Keratinocyte (primary cell): ENCODE data around the gene MAP3K20. TPM values are rescaled to one million over a fixed set of nuclear protein-coding genes. Genes with fewer than 3 reads are reported as not detected.

Experiments
- DNase-seq: peaks from one replicate; pipeline ENCODE4 v3.0.0-alpha.2; 2011; ENCODE audit warnings: low read depth, missing footprints, low spot score
- FAIRE-seq: peaks from 2 replicates; lab custom pipeline; 2011; peaks lifted over from hg19 to GRCh38; lab: Jason Lieb, UNC
- H2AFZ ChIP-seq: 2 replicates; pipeline ENCODE4 v1.6.0; 2012; ENCODE audit warnings: low read length, control low read depth, inconsistent platforms; ENCODE audit not compliant: control insufficient read depth
- H3K27ac ChIP-seq: 2 replicates; pipeline ENCODE4 v1.5.1; 2011; ENCODE audit warnings: low read length; ENCODE audit not compliant: control insufficient read depth, insufficient read depth
- H3K27me3 ChIP-seq: 3 replicates; pipeline ENCODE4 v1.6.0; 2011; ENCODE audit warnings: low read length; ENCODE audit not compliant: control insufficient read depth, insufficient read depth; ENCODE audit errors: extremely low read depth
- H3K36me3 ChIP-seq, 2 experiments: 2 replicates in 1 of 2; 3 replicates in 1 of 2; pipeline ENCODE4 v1.5.1; 2011; ENCODE audit warnings: low read length in 2 of 2, mild to moderate bottlenecking in 1 of 2; ENCODE audit not compliant: control insufficient read depth in 2 of 2, insufficient read depth in 2 of 2; ENCODE audit errors: extremely low read depth in 1 of 2
- H3K4me1 ChIP-seq: 3 replicates; pipeline ENCODE4 v1.5.1; 2011; ENCODE audit warnings: low read length; ENCODE audit not compliant: control insufficient read depth, insufficient read depth; ENCODE audit errors: extremely low read depth
- H3K4me2 ChIP-seq: 3 replicates; pipeline ENCODE4 v1.6.0; 2011; ENCODE audit warnings: low read depth, low read length; ENCODE audit not compliant: control insufficient read depth, insufficient read depth; ENCODE audit errors: extremely low read depth
- H3K4me3 ChIP-seq, 3 experiments: fragments of 200-600 bp in 1 of 3; sonication (generic) in 1 of 3; 2 replicates in 2 of 3; 3 replicates in 1 of 3; pipeline ENCODE4 v1.5.1; 2011 to 2016; ENCODE audit warnings: low read length in 3 of 3, mild to moderate bottlenecking in 3 of 3, control low read depth in 2 of 3, inconsistent platforms in 1 of 3, low read depth in 1 of 3, mixed read lengths in 1 of 3, mixed run types in 1 of 3, moderate library complexity in 1 of 3; ENCODE audit not compliant: control insufficient read depth in 2 of 3, insufficient read depth in 2 of 3; ENCODE audit errors: extremely low read depth in 1 of 3
- H3K79me2 ChIP-seq: 2 replicates; pipeline ENCODE4 v1.6.0; 2012; ENCODE audit warnings: low read length; ENCODE audit not compliant: control insufficient read depth, insufficient read depth
- H3K9ac ChIP-seq: 3 replicates; pipeline ENCODE4 v1.6.0; 2011; ENCODE audit warnings: low read length; ENCODE audit not compliant: control insufficient read depth, insufficient read depth; ENCODE audit errors: extremely low read depth
- H3K9me1 ChIP-seq: 3 replicates; pipeline ENCODE4 v1.6.0; 2011; ENCODE audit warnings: low read length; ENCODE audit not compliant: control insufficient read depth, insufficient read depth; ENCODE audit errors: extremely low read depth
- H3K9me3 ChIP-seq: 2 replicates; pipeline ENCODE4 v1.5.1; 2012; ENCODE audit warnings: low read depth, low read length; ENCODE audit not compliant: control insufficient read depth
- H4K20me1 ChIP-seq: 3 replicates; pipeline ENCODE4 v1.6.0; 2011; ENCODE audit warnings: low read length; ENCODE audit not compliant: control insufficient read depth, insufficient read depth; ENCODE audit errors: extremely low read depth
- EZH2 ChIP-seq: IDR thresholded peaks from one replicate; pipeline ENCODE4 v1.6.1; 2012; ENCODE audit warnings: inconsistent platforms, mild to moderate bottlenecking, low read length, moderate library complexity
- dilution Hi-C: fragments of 300-500 bp; cut with MboI; formaldehyde crosslinking; loops from one replicate; pipeline ENCODE4 v1.7.0; 2020; ENCODE audit warnings: low sequenced_read_pairs; ENCODE audit not compliant: extremely low pct_ligation_motif_present
- polyA plus RNA-seq, 5 experiments: library from polyadenylated mRNA; depleted of rRNA in 3 of 5; stranded (reverse) in 3 of 5; stranded (forward) in 1 of 5; unstranded in 1 of 5; fragments of >200 nt; gene quantifications; 1 replicate in 1 of 5; 2 replicates in 3 of 5; 3 replicates in 1 of 5; pipeline versions ENCODE4 v1.2.1 to v1.2.3, GENCODE V29; 2011 to 2012; ENCODE audit warnings: missing spikeins in 2 of 5, low read depth in 1 of 5, low replicate concordance in 1 of 5
- TF ChIP-seq, protein P1 (sequence below), 3 experiments: IDR thresholded peaks in 1 of 3; conservative IDR thresholded peaks in 1 of 3; optimal IDR thresholded peaks in 1 of 3; 2 replicates in 2 of 3; 3 replicates in 1 of 3; pipeline versions ENCODE3 to v1.5.1; 2011; ENCODE audit warnings: low read length in 3 of 3, mild to moderate bottlenecking in 3 of 3, moderate library complexity in 2 of 3, control low read depth in 1 of 3, inconsistent platforms in 1 of 3; ENCODE audit not compliant: insufficient read depth in 2 of 3; ENCODE audit errors: extremely low read depth in 1 of 3

Gene MAP3K20
- polyA plus RNA-seq, 1 donor (not counting 4 experiments of a cell fraction or from before 2014, with no cell fraction given): 31.7 TPM

DNA sequence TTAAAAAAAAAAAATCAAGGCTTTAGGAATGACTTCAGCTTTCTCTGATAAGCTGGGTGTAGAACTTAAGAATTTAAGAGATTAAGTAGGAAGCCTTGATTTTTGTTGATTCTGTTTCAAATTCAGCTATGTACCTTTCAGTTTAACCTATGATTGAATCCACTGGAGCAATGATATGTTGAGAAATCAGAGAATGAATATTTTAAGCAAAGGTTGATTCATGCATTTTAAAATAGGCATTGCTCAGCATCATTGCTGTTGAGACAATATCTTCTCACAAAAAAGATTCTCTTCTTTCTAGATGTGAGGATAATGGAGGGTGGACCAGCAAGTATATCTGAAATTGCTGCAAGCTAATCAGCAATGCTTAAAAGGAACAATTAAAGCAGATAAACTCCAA, 109.8 kb downstream of the MAP3K20 start:
- H3K27me3 ChIP-seq: no peaks in the 10 kb centered on the region
- H2AFZ ChIP-seq: no peak overlapping the region
- dilution Hi-C loops: loop anchor here (25.0 kb wide), 1 partner anchor 148 kb away; no protein-coding TSS in a partner anchor
- H3K36me3 ChIP-seq: no peaks in the 10 kb centered on the region
- no peak overlapping the region for H3K4me3 ChIP-seq
- no peak for TF ChIP-seq EZH2
- TF ChIP-seq, protein P1, sequence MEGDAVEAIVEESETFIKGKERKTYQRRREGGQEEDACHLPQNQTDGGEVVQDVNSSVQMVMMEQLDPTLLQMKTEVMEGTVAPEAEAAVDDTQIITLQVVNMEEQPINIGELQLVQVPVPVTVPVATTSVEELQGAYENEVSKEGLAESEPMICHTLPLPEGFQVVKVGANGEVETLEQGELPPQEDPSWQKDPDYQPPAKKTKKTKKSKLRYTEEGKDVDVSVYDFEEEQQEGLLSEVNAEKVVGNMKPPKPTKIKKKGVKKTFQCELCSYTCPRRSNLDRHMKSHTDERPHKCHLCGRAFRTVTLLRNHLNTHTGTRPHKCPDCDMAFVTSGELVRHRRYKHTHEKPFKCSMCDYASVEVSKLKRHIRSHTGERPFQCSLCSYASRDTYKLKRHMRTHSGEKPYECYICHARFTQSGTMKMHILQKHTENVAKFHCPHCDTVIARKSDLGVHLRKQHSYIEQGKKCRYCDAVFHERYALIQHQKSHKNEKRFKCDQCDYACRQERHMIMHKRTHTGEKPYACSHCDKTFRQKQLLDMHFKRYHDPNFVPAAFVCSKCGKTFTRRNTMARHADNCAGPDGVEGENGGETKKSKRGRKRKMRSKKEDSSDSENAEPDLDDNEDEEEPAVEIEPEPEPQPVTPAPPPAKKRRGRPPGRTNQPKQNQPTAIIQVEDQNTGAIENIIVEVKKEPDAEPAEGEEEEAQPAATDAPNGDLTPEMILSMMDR (optimal IDR thresholded peaks at IDR 0.05 in 1 of 3, IDR thresholded peaks at IDR 0.05 in 1 of 3, conservative IDR thresholded peaks at IDR 0.05 in 1 of 3; ENCODE audit: extremely low read depth in 1 of 3, insufficient read depth in 2 of 3, low read length in 3 of 3): no peak
- peaks cover 19% of the 10 kb centered on the region for H3K4me1 ChIP-seq
- H4K20me1 ChIP-seq: no peaks in the 10 kb centered on the region
- H3K9ac ChIP-seq: no peak overlapping the region
- H3K9me1 ChIP-seq: no peaks in the 10 kb centered on the region
- H3K79me2 ChIP-seq: no peaks in the 10 kb centered on the region
- DNase-seq: no peak
- H3K9me3 ChIP-seq: no peaks in the 10 kb centered on the region
- no peak for FAIRE-seq
- no peak overlapping the region for H3K27ac ChIP-seq
- no peak overlapping the region for H3K4me2 ChIP-seq

DNA sequence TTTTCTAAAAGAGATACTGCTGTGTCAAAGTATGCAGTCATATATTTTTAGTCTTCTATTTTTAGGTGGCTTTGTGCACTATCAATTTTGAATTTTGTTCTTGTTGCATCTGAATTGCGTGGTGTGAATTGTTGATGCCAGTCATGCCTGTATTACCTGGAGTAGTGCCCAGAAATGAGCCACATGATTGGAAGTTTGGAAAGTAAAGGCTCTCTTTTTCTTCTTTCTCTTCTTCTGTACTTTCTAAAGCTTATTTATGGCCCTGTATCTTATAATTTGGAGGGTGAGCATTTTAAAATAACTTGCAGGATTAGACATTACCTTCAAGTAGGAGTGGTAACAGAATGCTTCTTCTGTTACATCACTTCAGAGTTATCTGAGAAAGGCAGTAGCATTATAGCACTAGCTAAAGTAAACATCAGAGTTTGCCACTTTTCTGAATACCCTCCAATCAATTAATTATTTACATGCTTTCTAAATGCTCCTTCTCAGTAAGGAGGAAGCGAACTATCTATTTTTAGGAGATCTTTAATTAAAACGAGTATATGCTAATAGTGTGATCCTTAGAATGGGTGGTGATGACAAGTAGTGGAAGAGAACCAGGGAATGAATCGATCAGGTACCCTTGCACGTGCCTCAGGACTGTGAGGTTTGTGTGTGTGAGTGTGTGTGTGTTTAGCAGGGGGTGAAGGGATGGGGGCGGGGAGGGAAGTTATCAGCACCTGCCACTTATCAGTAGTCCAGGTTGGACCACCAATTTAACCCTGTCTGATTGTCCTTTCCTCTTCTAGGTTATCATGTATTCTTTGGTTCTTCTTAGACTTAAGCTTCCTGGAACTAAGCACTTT, 112.5 kb downstream of the MAP3K20 start:
- no peaks in the 10 kb centered on the region for H3K79me2 ChIP-seq
- peak; percentile 9 for FAIRE-seq
- H3K4me2 ChIP-seq: no peak overlapping the region
- no peak overlapping the region for H2AFZ ChIP-seq
- peak overlapping the region; percentile 54 for H3K27ac ChIP-seq
- H3K9me3 ChIP-seq: no peaks in the 10 kb centered on the region
- H3K4me3 ChIP-seq: no peak overlapping the region
- no peak for TF ChIP-seq EZH2
- TF ChIP-seq, protein P1 (optimal IDR thresholded peaks at IDR 0.05 in 1 of 3, IDR thresholded peaks at IDR 0.05 in 1 of 3, conservative IDR thresholded peaks at IDR 0.05 in 1 of 3; ENCODE audit: extremely low read depth in 1 of 3, insufficient read depth in 2 of 3, low read length in 3 of 3): no peak
- dilution Hi-C loops: loop anchor here (25.0 kb wide), 1 partner anchor 151 kb away; no protein-coding TSS in a partner anchor
- DNase-seq: no peak
- H3K9me1 ChIP-seq: no peaks in the 10 kb centered on the region
- H3K9ac ChIP-seq: no peak overlapping the region
- H3K36me3 ChIP-seq: peaks cover 0 to 4% of the 10 kb centered on the region in 2 experiments
- H3K4me1 ChIP-seq: peaks cover 36% of the 10 kb centered on the region
- H3K27me3 ChIP-seq: no peaks in the 10 kb centered on the region
- no peaks in the 10 kb centered on the region for H4K20me1 ChIP-seq
